GM21367 (cell line): ENCODE results near the gene PPEF2.
"Not testable (repeated sequence)": the region's sequence is repeated elsewhere in the genome, so short reads cannot be mapped to it uniquely, and the experiment has no call there.

ENCODE experiments used
- ATAC-seq: cut with Tn5 transposase; IDR thresholded peaks from one replicate; pipeline ENCODE4 v1.9.1; 2021; ENCODE audit not compliant: unreplicated experiment

Gene PPEF2, protein sequence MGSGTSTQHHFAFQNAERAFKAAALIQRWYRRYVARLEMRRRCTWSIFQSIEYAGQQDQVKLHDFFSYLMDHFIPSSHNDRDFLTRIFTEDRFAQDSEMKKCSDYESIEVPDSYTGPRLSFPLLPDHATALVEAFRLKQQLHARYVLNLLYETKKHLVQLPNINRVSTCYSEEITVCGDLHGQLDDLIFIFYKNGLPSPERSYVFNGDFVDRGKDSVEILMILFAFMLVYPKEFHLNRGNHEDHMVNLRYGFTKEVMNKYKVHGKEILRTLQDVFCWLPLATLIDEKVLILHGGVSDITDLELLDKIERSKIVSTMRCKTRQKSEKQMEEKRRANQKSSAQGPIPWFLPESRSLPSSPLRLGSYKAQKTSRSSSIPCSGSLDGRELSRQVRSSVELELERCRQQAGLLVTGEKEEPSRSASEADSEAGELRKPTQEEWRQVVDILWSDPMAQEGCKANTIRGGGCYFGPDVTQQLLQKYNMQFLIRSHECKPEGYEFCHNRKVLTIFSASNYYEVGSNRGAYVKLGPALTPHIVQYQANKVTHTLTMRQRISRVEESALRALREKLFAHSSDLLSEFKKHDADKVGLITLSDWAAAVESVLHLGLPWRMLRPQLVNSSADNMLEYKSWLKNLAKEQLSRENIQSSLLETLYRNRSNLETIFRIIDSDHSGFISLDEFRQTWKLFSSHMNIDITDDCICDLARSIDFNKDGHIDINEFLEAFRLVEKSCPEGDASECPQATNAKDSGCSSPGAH

DNA sequence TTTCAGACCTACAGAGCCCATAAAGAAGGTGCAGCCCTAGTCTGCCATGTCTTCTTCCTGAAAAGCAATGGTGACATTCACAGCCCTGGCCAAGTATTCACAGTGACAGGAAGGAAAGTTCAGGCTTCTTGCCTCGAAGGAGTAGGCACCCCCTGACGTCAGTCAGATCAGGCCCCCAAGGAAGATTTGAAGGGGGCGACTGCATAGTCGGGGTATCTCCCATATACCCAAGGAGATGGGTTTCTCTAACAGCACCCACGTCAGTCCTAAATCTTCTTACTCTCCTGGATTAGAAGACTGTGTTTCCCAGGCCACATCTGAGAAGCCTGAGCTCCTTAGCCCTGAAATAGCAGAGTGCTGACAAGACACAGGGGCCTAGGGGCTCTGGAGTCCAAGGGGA lies at the start of gene PPEF2:
Gene PPEF2 (minus strand): TSS at position 101 of the 400 bp plus-strand sequence. CDS start 6,127 bp downstream, outside the sequence.
- no peak for ATAC-seq

DNA sequence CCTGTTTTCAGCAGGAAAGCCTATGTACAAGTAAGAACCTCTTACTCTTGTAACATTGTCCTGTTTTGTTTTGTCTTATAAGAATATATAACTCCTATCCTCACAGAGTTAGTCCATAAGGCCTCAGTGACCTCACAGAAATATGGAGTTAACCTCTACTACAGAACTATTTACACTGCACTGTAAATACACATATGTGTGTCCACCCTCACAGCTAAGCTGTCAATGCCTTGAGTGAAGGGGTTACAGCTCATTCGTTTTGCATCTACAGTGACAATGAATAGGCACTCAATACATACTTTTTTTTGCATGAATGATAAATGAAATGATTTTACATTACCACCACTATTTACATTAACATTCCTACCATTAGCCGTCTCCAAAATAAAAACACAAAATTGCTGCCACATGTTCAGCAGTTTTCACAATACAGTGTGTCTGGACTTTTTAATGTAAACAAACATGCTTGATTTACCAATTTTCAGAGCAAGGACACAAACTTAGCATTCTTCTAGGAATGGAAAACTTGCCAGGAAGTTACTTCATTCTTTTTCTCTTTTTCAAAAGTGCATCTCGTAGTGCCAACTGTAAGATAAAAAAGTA lies 48.1 kb upstream of the PPEF2 start:
- ATAC-seq, result no peak

DNA sequence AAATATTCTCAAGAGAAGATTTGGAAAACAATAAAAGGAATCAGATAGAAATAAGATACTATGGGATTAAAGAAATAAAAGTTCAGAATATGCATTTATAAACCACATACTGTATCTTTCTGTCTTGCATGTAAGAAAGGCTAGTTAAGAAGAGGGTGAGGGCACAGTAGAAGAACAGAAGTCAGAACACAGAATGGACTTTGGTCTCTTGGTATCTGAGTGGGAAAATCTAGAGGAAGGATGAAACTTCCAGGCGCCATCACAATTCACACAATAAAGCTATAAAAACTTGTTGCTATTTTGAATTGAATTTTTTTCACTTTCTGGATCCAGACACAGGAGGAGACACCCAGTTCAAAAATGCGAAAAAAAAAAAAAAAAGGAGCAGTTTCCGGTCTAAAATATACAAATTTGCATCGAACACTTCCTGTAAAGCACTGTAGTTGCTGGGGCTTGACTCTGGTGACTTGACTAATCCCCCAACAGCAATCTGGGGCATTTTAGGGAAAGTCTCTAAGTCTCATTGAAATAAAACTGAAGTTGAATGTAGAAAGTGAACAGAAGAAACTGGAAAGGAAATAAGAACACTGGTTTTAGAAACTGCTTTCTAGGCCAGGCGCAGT lies 46.7 kb upstream of the PPEF2 start:
- peak; percentile 88 for ATAC-seq

DNA sequence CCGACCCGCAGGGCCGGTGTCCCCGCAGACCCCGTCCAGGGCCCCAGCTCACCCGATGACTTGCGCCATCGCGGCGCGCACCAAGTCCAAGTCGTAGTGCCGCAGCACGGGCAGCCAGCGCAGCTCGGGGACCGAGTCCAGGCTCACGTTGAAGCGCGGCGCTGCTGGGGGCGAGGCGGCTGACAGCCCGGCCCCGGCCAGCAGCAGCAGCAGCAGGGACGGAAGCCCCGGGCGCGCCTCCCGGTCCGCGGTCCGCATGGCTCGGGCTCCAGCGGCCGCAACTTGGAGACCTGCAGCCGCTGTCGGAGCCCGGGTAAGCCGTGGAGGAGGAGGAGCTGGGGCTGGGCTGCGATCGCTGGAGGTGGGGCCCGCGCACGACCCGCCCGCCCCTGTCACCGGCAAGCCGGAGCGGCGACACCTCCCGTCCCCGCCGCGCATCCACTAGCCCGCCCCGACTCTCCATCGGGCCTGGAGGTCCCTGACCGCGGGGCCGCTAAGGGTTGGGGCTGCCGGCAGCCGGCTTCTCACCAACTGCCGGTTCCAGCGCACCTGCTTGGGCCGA lies 38.5 kb upstream of the PPEF2 start, which contains the start of gene NAAA:
Gene NAAA (minus strand): TSS at position 322 of the 562 bp plus-strand sequence. CDS start 64 bp downstream, at position 258.
- ATAC-seq, result peak; percentile 69

DNA sequence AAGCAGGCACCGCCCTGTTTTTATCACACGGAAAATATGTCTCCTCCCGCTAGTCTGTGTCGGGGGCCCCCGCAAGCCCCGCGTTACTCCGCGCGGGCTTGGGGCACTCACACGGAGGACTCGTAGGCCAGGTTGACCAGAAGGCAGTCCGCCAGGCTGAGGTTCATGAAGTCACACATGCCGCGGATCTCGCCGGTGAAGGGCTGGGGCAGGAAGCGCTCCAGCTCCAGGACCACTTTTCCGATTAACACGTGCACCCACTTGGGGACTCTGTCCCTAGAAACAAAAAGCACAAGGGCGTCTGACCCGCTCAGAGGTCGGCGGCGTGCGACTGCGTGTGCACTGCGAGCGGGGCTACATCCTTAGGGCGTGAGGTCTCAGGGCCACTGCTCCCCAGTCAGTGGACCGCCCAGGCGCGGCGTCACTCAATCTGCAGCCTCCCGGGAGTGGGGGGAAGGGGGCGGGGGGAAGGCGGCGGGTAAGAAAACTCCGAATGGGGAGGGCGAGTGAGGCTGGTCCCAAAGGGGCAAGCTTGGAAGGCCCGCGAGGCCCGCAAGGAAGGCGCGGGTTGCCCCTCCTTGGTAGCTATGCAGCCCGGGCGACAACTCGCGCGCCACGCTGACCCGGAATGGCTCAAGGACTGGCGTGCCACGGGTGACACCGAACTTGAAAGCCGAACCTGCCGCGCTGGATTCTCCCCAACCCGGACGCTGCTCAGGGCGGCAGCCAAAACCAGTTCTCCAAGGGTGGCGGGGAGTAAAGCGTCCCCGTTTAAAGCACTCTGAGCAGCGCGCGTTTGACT lies 37.8 kb upstream of the PPEF2 start:
- ATAC-seq, result peak; percentile 59

DNA sequence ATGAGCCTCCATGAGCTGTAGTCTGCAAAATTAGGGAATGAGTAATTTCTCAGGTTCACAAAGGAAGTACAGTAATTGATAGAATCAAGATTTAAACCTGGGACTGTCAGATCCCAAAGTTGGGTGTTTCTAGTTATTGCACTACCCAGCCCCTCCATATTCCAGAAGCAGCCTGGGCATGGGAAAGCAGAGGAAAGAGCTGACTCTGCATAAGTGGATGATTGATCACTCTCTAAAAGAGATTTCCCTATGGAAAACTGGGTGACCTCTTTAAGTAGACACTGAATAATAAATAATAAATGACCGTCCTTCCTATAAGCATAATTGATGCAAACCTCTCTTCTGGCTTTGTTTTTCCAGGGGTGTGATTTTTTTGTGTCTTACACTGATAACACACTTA lies 33.4 kb upstream of the PPEF2 start:
- no peak for ATAC-seq

DNA sequence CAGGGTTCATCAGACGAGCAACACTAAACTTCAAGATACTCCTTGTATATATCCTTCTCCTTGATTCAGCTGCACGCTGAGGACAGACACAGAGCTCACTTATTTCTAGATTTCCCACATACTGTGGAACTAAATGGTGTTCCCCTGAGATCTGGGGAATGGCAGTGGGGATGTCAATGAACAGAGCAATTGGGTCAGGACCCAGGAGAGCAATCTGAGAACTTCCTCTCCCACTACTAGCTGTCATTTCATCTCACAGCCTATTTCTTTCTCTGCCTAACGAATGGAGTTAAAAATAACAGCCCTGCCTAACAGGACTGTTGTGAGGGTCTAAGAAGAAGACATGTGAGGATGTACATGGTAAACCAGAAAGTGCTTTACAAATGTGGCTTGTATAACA lies 27.9 kb upstream of the PPEF2 start:
- no peak for ATAC-seq

DNA sequence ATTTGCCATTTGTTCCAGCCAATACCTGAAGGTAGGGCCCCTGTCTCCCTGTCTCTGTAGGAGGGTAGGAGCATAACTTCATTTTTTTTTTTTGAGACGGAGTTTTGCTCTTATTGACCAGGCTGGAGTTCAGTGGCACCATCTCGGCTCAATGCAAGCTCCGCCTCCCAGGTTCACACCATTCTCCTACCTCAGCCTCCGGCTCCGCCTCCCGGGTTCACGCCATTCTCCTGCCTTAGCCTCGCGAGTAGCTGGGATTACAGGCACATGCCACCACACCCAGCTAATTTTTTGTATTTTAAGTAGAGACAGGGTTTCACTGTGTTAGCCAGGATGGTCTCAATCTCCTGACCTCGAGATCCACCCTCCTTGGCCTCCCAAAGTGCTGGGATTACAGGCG lies 22.7 kb upstream of the PPEF2 start:
- ATAC-seq, result not testable (repeated sequence)

DNA sequence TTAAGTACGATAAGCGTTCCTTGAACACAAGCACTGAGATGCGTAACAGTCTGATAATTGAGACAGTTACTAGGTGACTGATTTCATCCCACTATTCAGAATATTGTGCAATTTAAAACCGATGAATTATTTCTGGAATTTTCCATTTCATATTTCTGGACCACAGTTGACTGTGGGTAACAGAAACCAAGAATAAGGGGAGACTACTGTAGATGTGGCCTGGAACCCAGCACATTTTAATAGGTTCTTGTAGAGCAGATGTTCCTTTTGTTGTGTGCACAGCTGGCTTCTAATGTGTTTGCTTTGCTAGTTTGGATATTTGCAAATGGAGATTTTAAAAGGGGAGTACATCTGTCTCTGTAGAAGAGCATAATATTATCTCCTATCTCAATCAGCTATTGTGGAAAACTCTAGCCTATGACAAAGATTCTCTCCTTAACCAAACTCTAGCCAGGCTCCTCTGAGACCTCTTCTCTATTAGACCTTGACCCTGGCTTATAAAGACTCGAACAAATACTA lies 22.1 kb upstream of the PPEF2 start:
- no peak for ATAC-seq

DNA sequence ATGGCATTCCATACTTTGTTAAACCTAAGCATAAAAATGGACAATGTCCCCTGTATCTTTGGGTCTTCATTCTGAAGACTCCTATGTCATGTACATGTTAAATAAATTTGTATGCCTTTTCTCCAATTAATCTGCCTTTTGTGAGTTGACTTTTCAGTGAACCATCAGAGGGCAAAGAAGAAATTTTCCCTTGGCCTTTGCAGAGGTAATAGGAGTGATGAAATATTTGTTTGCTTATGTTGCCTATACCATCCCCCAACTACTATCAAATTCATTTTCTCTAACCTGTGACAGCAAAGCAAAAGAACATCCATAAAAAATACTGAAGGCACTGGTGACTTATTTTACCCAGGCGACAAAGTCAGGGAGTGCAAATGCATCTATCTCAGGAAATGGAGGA lies 20.3 kb upstream of the PPEF2 start:
- ATAC-seq, result no peak

DNA sequence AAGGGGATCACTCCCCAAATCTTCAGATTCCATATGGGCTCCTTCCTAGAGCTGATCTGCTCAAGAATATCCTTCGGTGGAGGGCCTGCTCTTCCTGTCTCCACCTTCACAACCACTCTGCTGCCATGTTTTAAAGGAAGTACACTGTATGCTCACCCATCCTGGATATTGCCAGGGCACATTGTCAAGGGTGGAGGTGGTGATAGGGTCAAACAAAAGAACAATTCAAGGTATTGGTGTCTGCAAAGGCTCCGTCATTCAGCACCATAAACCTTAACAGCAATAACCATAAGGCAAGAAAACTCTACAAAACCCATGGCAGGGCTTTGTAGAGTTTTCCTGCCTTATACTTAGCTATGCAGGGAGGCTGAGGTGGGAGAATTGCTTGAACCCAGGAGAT lies 19.7 kb upstream of the PPEF2 start:
- no peak for ATAC-seq

DNA sequence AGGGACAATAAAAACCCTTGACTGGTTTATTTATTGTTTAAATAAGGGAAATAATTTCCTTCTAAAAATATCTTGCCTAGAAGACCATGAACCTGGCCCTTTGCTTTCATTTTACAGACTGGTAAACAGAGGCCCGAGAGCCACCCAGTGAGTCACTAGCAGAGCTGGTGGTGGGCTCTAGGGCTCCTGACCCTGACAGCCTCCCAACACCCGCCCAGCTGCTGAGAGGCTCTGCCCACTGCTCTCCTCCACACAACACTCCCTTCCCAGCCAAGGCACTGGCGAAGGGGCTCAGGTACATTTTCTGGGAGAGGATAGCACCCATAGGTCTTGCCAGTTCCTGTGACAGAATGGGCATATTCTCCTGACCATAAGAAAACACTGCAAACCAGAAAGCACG lies 18.1 kb upstream of the PPEF2 start:
- ATAC-seq, result no peak

DNA sequence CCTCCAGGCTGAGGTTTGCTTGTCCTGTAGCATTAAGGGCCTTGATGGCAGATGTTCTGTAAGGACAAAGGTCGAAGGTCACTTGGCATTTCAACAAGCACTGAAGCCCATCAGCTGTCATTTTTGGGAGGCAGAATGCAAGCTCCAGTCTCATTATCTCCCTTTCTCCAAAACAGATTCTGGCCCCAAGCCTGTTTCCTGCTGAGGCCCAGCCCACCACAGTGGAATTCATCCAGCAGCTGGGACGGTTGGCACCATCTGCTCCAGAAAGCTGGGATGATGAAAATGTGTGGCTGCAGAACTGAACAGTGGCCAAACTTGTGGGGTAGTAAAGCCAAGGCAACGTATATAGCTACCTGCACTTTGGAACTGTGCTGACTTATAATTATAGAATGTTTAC lies 17.7 kb upstream of the PPEF2 start:
- ATAC-seq, result no peak

DNA sequence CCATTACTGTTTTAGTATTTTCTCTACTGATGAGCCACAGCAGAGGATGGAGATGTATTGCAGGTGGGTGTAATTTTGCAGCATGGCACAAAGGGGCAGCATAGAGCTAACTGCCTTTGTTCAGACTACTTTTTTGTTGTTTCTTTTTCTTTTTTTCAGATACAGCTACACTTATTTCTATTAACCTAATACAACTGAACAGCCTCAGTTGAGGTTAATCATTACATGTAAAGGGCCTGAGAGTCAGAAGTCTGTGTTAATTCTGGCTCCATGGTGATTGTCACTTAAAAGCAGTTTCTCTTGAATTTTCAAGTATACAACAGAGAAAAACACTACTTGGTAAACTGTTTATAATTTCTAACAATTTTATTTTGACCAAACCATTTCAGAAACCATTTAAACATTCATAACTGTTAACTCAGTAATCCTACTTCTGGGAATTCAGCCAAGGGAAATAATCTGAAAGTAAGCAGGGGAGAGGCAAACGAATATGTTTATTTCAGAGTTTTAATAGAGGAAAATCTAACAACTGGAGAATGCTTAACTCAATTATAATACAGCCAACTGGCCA lies 13.9 kb upstream of the PPEF2 start:
- no peak for ATAC-seq

DNA sequence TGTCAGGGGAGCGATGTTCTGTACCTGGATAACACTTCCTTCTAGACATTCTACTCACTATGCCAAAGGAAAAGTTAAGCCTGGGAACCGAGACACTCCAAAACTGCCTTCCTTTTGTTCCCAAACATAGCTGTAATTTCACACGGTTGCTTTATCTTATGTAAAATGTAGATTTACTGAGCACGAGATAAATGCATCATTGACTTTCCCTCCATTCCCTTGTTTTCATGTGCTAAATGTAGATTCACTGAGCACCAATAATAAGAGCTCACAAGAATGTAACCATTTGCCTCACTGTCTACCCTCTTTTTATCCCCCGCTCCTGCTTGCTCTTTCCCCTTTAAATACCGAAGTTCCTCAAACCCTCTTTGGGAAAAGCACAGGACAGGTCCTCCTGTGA lies 10.7 kb upstream of the PPEF2 start:
- ATAC-seq, result no peak

DNA sequence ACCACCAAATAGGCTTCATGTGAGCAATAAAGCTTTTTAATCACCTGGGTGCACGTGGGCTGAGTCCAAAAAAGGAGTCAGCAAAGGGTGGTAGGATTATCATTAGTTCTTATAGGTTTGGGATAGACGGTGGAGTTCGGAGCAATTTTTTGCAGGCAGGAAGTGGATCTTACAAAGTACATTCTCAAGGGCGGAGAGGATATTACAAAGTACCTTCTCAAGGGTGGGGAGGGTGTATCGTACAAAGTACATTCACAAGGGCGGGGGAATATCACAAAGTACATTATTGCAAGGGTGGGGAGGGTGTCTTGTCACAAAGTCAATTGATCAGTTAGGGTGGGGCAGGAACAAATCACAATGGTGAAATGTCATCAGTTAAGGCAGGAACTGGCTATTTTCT lies 8.6 kb upstream of the PPEF2 start:
- ATAC-seq, result not testable (repeated sequence)

DNA sequence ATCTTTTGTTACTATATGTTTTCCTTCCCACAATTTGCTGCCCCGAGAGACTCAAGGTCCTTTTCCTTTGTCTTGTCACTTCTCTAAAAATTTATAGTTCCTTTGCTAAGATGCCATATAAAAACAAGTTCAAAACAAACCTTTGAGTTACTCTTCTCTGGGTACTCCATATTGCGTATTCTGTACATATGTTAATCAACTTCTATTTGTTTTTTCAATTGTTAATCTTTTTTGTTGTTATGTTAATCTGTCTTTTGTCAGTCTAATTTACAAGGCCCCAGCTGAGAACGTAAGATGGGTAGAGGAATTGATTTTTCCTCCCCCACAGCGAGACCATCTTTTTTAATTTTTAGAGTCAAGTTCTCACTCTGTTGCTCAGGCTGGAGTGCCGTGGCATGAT lies 7.2 kb upstream of the PPEF2 start:
- ATAC-seq, result no peak

DNA sequence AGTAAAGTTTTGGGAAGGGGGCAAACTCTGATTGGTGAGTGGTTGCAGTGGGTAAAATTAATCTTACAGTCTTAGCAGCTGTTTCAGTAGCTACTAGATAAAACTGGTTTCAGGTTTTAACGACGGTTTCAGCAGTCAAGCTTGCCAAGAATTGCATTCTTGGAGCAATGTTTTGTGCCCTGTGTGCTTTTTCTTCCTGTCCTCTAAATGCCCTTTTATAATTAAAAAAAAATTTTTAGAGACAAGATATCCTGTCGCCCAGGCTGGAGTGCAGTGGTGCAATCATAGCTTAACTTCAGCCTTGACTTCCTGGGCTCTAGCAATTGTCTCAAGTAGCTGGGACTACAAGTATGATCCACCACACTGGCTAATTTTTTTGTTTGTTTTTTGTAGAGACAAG lies 6.3 kb upstream of the PPEF2 start:
- no peak for ATAC-seq

DNA sequence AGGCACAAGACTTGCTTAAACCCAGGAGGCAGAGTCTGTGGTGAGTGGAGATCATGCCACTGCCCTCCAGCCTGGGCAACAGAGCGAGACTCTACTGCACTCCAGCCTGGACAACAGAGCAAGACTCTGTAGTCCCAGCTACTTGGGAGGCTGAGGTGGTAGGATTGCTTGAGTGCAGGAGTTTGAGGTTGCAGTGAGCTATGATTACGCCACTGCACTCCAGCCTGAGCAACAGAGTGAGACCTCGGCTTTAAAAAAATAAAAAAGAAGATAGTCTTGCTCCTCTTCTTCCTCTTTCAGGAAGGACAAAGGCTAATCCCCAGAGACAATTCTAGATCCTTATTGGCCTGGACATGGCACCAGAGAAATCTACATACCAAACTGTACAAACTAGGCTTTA lies 5.7 kb upstream of the PPEF2 start:
- no peak for ATAC-seq

DNA sequence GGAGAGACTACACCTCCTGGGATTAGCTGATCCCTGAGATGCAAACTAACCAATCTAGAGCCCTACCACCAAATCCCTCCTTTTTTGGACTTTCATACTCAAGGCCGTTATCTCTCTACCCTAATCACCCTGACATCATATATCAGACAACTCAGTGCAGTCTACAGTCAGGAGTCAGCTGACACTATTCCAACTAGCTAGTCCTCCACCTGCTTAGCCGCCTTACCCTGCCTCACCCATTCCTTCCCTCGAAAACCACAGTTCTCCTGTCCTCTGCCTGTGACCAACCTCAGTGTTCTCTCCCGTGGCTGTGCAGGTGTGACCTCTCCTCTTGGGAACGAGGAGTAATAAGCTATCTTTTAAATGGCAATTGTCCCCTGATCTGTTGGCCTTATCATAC lies 1.8 kb upstream of the PPEF2 start:
- ATAC-seq, result no peak
